RPMI7951 (cell line): ENCODE measurements around the gene FMN2. TPM values are rescaled to one million over a fixed set of nuclear protein-coding genes. Genes with fewer than 3 reads are reported as not detected.

Experiments used
- DNase-seq: peaks from one replicate; pipeline ENCODE4 v3.0.0-alpha.2; 2012; ENCODE audit warnings: low read depth
- total RNA-seq: library from RNA; depleted of rRNA; stranded (reverse); fragments of >200 nt; shearing (Covaris generic); gene quantifications from 2 replicates; pipeline ENCODE4 v1.2.3, GENCODE V29; 2014

Gene FMN2
- total RNA-seq, 1 experiment from 2014 or later = 25.8 TPM

GRCh38 chr1:240198376-240198775 is 106.7 kb downstream of the FMN2 start:
- DNase-seq = no peak

GRCh38 chr1:240199758-240200645 is 108.3 kb downstream of the FMN2 start:
- DNase-seq = no peak

GRCh38 chr1:240201931-240202330 is 110.2 kb downstream of the FMN2 start:
- no peak for DNase-seq

GRCh38 chr1:240207073-240207709 is 115.5 kb downstream of the FMN2 start:
- no peak for DNase-seq

- DNase-seq = no peak
These were observed 118.3 kb downstream of the FMN2 start for GRCh38 chr1:240210026-240210425.

GRCh38 chr1:240212556-240212955 is 120.9 kb downstream of the FMN2 start:
- no peak for DNase-seq

GRCh38 chr1:240217403-240217802 is 125.7 kb downstream of the FMN2 start:
- DNase-seq = no peak

- no peak for DNase-seq
These were observed 127.4 kb downstream of the FMN2 start for GRCh38 chr1:240219104-240219503.

- DNase-seq = no peak
These were observed 134.4 kb downstream of the FMN2 start for GRCh38 chr1:240226102-240226501.

- DNase-seq = no peak
These were observed 139.1 kb downstream of the FMN2 start for GRCh38 chr1:240230816-240231215.

GRCh38 chr1:240232530-240232929 is 140.8 kb downstream of the FMN2 start:
- DNase-seq = peak; percentile 72

GRCh38 chr1:240234485-240235210 is 143.0 kb downstream of the FMN2 start:
- peak; percentile 83 for DNase-seq

GRCh38 chr1:240235521-240236288 is 144.0 kb downstream of the FMN2 start:
- DNase-seq = peak; percentile 40

- peak; percentile 84 for DNase-seq
These were observed 145.6 kb downstream of the FMN2 start for GRCh38 chr1:240237305-240237721.

- DNase-seq = no peak
These were observed 147.6 kb downstream of the FMN2 start for GRCh38 chr1:240239309-240239708.

GRCh38 chr1:240241278-240241677 is 149.6 kb downstream of the FMN2 start:
- DNase-seq = no peak

GRCh38 chr1:240242601-240243144 is 151.0 kb downstream of the FMN2 start:
- DNase-seq = peak; percentile 92

GRCh38 chr1:240244968-240245628 is 153.4 kb downstream of the FMN2 start:
- DNase-seq = peak; percentile 60

GRCh38 chr1:240245629-240246020 is 153.9 kb downstream of the FMN2 start:
- DNase-seq = peak; percentile 35

GRCh38 chr1:240247899-240248298 is 156.2 kb downstream of the FMN2 start:
- DNase-seq = no peak

- DNase-seq = no peak
These were observed 162.3 kb downstream of the FMN2 start for GRCh38 chr1:240254006-240254405.
